ENCODE results near the gene TRIM54. TPM values are rescaled to one million over a fixed set of nuclear protein-coding genes. Genes with fewer than 3 reads are reported as not detected.

The TRIM54 gene, protein sequence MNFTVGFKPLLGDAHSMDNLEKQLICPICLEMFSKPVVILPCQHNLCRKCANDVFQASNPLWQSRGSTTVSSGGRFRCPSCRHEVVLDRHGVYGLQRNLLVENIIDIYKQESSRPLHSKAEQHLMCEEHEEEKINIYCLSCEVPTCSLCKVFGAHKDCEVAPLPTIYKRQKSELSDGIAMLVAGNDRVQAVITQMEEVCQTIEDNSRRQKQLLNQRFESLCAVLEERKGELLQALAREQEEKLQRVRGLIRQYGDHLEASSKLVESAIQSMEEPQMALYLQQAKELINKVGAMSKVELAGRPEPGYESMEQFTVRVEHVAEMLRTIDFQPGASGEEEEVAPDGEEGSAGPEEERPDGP
- total RNA-seq = not detected

GRCh38 chr2:27281855-27282559, at the start of gene TRIM54:
TSS of gene TRIM54 (plus strand) at chr2:27282429. CDS start at chr2:27282732, 303 bp downstream.
- Histone ChIP-seq H3K4me3 (ENCODE audit: low read length) (no peak within 1 kb of the TSS), H3K9me3 (ENCODE audit: low read depth, low read length) (no peaks in the 10 kb centered on the region), H3K4me1 (ENCODE audit: insufficient read depth, low read length) (peaks cover 3% of the 10 kb centered on the region), H3K27me3 (ENCODE audit: insufficient read depth, low read length) (peaks cover 3% of the 10 kb centered on the region)

DNA sequence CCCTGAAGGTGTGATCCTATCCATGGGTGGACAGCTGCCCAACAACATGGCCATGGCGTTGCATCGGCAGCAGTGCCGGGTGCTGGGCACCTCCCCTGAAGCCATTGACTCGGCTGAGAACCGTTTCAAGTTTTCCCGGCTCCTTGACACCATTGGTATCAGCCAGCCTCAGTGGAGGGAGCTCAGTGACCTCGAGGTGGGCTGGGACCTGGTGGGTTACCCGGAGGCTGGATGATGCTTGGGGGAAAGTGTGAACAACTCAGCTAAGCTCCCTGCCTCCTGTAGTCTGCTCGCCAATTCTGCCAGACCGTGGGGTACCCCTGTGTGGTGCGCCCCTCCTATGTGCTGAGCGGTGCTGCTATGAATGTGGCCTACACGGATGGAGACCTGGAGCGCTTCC, 48.9 kb upstream of the TRIM54 start:
- Histone ChIP-seq H3K9me3 (ENCODE audit: low read depth, low read length) (no peaks in the 10 kb centered on the region), H3K4me3 (ENCODE audit: low read length) (no peak overlapping the region), H3K27me3 (ENCODE audit: insufficient read depth, low read length) (no peaks in the 10 kb centered on the region), H3K4me1 (ENCODE audit: insufficient read depth, low read length) (no peaks in the 10 kb centered on the region)

GRCh38 chr2:27236136-27236535, 46.1 kb upstream of the TRIM54 start:
- Histone ChIP-seq H3K27me3 (ENCODE audit: insufficient read depth, low read length) (no peaks in the 10 kb centered on the region), H3K4me3 (ENCODE audit: low read length) (no peak overlapping the region), H3K4me1 (ENCODE audit: insufficient read depth, low read length) (no peaks in the 10 kb centered on the region), H3K9me3 (ENCODE audit: low read depth, low read length) (no peaks in the 10 kb centered on the region)

DNA sequence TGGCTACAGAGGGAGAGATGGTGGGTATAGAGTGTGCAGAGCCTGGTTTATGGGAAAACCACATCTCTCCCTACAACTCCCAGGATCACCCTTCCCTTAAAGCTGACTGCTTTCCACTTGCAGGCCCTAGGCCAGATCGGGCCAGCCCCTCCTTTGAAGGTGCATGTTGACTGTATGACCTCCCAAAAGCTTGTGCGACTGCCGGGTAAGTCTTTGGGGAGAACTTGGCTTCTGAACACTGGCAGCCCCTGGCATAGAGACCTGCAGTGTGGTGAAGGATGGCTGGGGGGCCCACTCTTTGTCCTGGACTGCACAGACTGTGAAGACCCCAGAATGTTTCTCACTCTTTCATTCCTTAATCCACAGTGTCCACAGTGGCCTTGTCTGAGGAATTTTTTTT, 45.6 kb upstream of the TRIM54 start:
- Histone ChIP-seq H3K9me3 (ENCODE audit: low read depth, low read length) (no peaks in the 10 kb centered on the region), H3K27me3 (ENCODE audit: insufficient read depth, low read length) (no peaks in the 10 kb centered on the region), H3K4me3 (ENCODE audit: low read length) (no peak overlapping the region), H3K4me1 (ENCODE audit: insufficient read depth, low read length) (no peaks in the 10 kb centered on the region)

GRCh38 chr2:27237341-27237945, 44.8 kb upstream of the TRIM54 start:
- Histone ChIP-seq H3K4me3 (ENCODE audit: low read length) (no peak overlapping the region), H3K4me1 (ENCODE audit: insufficient read depth, low read length) (no peaks in the 10 kb centered on the region), H3K9me3 (ENCODE audit: low read depth, low read length) (no peaks in the 10 kb centered on the region)

DNA sequence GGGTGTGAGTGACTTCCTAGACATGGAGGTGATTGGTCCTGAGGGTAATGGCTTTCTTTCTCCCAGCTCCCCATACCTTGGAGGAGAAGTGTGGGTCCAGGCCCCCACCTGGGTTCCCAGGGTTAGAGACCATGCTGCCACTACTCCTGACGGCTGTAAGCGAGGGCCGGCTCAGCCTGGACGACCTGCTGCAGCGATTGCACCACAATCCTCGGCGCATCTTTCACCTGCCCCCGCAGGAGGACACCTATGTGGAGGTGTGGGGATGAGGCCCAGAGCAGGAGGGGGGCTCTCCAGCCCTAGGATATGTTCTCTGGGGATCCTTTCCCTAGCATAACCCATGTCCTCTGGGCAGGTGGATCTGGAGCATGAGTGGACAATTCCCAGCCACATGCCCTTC, 43.3 kb upstream of the TRIM54 start:
- no peaks in the 10 kb centered on the region for H3K27me3 ChIP-seq (ENCODE audit: insufficient read depth, low read length)
- H3K4me3 ChIP-seq (ENCODE audit: low read length) = no peak overlapping the region
- H3K4me1 ChIP-seq (ENCODE audit: insufficient read depth, low read length) = no peaks in the 10 kb centered on the region
- H3K9me3 ChIP-seq (ENCODE audit: low read depth, low read length) = no peaks in the 10 kb centered on the region

More at GRCh38 chr2:27237341-27237945, 44.8 kb upstream of the TRIM54 start:
- no peaks in the 10 kb centered on the region for H3K27me3 ChIP-seq (ENCODE audit: insufficient read depth, low read length)

GRCh38 chr2:27240406-27240805, 41.8 kb upstream of the TRIM54 start:
- H3K4me1 ChIP-seq (ENCODE audit: insufficient read depth, low read length) = no peaks in the 10 kb centered on the region
- H3K9me3 ChIP-seq (ENCODE audit: low read depth, low read length) = no peaks in the 10 kb centered on the region
- H3K27me3 ChIP-seq (ENCODE audit: insufficient read depth, low read length) = no peaks in the 10 kb centered on the region
- H3K4me3 ChIP-seq (ENCODE audit: low read length) = no peak overlapping the region

DNA sequence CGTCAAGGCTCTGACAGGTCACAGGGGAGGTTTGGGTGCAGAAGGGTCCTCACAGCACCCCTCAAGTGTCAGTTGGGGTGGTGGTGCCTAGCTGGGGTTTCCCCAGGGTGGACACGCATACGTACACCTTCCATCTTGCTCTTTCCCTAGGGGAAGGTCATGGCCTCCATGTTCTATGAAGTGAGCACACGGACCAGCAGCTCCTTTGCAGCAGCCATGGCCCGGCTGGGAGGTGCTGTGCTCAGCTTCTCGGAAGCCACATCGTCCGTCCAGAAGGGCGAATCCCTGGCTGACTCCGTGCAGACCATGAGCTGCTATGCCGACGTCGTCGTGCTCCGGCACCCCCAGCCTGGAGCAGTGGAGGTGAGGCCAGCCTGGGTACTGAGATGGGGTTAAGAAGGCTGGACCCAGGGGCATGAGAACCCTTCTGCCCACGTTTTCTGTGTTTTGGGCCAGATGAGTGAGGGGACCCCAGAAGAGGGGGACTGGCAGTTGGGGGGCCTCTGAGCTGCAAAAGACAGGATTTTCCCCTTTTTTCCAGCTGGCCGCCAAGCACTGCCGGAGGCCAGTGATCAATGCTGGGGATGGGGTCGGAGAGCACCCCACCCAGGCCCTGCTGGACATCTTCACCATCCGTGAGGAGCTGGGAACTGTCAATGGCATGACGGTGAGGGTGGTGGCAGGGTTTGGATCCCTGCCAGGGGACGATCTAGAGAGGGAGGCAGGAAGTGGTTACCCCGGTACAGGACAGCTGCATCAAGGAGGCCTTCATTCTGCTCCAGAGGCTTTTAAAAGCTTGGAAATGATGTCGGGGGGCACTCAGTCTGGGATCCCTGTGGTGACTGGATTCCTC, 40.2 kb upstream of the TRIM54 start:
- Histone ChIP-seq H3K9me3 (ENCODE audit: low read depth, low read length) (no peaks in the 10 kb centered on the region), H3K27me3 (ENCODE audit: insufficient read depth, low read length) (no peaks in the 10 kb centered on the region), H3K4me3 (ENCODE audit: low read length) (no peak overlapping the region), H3K4me1 (ENCODE audit: insufficient read depth, low read length) (no peaks in the 10 kb centered on the region)

DNA sequence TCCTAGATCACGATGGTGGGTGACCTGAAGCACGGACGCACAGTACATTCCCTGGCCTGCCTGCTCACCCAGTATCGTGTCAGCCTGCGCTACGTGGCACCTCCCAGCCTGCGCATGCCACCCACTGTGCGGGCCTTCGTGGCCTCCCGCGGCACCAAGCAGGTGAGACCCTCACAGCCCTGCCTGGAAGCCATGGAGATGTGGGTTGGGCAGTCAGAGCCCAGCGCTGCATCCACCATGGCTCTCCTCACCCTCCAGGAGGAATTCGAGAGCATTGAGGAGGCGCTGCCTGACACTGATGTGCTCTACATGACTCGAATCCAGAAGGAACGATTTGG, 39.6 kb upstream of the TRIM54 start:
- Histone ChIP-seq H3K4me3 (ENCODE audit: low read length) (no peak overlapping the region), H3K9me3 (ENCODE audit: low read depth, low read length) (no peaks in the 10 kb centered on the region), H3K27me3 (ENCODE audit: insufficient read depth, low read length) (no peaks in the 10 kb centered on the region), H3K4me1 (ENCODE audit: insufficient read depth, low read length) (no peaks in the 10 kb centered on the region)

DNA sequence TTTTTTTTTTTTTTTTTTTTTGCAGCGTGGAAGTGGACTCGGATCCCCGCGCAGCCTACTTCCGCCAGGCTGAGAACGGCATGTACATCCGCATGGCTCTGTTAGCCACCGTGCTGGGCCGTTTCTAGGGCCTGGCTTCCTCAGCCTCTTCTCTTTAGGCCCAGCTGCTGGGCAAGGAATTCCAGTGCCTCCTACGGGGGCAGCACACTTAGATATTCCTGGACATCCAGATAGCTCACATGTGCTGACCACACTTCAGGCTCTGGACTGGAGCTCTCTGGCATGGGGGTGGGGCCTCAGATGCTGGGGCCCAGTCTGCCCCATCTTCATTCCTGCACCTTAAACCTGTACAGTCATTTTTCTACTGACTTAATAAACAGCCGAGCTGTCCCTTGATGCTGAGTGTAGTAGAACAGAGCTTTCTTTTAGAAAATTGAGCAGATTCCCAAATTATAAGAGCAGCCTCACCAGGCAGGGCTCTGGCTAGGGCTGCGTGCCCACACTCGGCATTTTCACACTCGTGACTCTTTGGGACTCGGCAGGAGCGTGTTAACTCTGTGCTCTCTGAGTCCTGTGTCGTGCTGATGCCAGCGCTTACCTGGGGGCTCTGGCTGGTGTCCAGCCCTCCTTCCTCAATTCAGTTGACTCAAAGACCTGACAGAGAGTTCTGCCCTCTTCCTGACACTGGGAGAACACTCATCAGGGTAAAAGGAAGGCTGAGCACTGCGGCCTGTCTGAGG, 38.7 kb upstream of the TRIM54 start:
- Histone ChIP-seq H3K27me3 (ENCODE audit: insufficient read depth, low read length) (no peaks in the 10 kb centered on the region), H3K9me3 (ENCODE audit: low read depth, low read length) (no peaks in the 10 kb centered on the region), H3K4me1 (ENCODE audit: insufficient read depth, low read length) (no peaks in the 10 kb centered on the region)

GRCh38 chr2:27245116-27245515, 37.1 kb upstream of the TRIM54 start:
- Histone ChIP-seq H3K4me3 (ENCODE audit: low read length) (no peak overlapping the region), H3K27me3 (ENCODE audit: insufficient read depth, low read length) (no peaks in the 10 kb centered on the region), H3K4me1 (ENCODE audit: insufficient read depth, low read length) (no peaks in the 10 kb centered on the region), H3K9me3 (ENCODE audit: low read depth, low read length) (no peaks in the 10 kb centered on the region)

More for the DNA sequence above, 38.7 kb upstream of the TRIM54 start:
- H3K4me3 ChIP-seq (ENCODE audit: low read length) = no peak overlapping the region

DNA sequence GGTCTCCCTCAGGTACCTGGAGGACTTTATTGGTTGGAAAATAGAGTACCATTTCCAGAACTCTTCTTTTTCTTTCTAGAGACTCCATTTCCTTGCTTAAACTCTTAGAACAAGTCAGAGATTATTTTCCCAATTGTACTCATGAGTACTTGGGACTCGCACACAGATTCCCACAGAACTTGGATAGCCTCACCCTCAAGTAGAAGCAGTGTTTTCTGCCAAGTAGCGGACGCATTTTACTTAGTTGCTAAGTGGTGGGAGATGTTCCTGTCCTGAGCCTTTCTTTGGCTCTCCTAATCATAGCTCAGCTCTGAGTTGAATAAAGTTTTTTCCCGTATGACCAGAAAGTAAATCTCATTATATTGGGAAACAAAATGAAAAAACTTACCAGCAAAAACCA, 36.6 kb upstream of the TRIM54 start:
- no peaks in the 10 kb centered on the region for H3K27me3 ChIP-seq (ENCODE audit: insufficient read depth, low read length)
- no peaks in the 10 kb centered on the region for H3K9me3 ChIP-seq (ENCODE audit: low read depth, low read length)
- no peak overlapping the region for H3K4me3 ChIP-seq (ENCODE audit: low read length)
- H3K4me1 ChIP-seq (ENCODE audit: insufficient read depth, low read length) = no peaks in the 10 kb centered on the region

DNA sequence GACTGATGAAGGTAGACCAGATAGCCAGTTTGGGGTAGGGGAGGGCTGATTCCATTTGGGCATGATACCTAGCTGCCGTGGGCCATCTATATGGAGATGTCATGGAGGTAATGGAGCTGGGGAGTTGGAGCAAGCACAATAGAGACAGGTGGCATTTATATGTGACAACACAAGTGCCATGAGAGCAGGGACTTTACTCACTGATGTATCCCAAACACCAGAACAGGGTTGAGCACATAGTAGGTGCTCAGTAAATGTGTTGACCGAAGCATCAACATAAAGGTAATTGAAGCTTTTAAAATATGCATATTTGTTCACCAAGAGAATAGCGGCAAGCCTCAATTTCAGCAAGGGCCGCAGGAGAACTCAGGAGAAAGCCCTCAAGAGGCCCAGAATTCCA, 34.3 kb upstream of the TRIM54 start:
- Histone ChIP-seq H3K9me3 (ENCODE audit: low read depth, low read length) (no peaks in the 10 kb centered on the region), H3K27me3 (ENCODE audit: insufficient read depth, low read length) (no peaks in the 10 kb centered on the region), H3K4me1 (ENCODE audit: insufficient read depth, low read length) (no peaks in the 10 kb centered on the region), H3K4me3 (ENCODE audit: low read length) (no peak overlapping the region)

DNA sequence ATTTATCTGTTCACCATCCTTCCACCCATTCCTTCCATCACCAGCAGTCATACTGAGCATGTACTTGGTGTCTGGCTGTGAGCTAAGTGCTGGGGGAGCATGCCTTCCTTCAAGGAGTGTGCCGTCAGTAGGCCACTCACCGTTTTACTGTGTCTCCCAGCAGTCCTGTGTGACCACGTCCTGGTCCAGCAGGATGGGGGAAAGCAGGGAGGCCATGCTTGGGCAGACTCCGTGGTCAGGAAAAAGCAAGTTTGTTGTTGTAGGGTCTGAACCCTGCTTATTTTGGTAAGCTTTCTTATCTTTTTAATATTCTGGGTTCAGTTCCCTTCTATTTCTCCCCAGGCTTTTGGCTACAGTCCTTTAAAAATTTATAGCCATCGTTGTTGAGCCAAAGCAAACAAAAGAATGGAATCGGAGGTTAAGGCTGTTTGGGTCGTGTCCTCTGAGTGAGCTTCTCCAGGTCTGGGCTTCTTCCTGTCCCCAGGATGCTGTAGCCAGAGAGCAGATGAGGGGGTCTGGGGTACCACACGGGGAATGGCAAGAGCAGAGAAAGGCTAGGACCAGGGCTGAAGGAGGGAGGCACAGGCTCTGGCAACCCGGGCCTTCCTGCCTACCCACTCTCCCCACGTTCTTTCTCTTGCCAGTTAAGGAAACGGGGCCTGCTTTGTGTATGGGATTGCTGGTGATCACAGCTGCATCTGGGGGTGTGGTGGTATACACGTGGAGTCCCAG, 32.9 kb upstream of the TRIM54 start:
- peaks cover 4% of the 10 kb centered on the region for H3K27me3 ChIP-seq (ENCODE audit: insufficient read depth, low read length)
- H3K4me1 ChIP-seq (ENCODE audit: insufficient read depth, low read length) = no peaks in the 10 kb centered on the region
- no peaks in the 10 kb centered on the region for H3K9me3 ChIP-seq (ENCODE audit: low read depth, low read length)
- no peak overlapping the region for H3K4me3 ChIP-seq (ENCODE audit: low read length)

Measured in mononuclear cell (primary cell).